Activated naive CD4-positive, alpha-beta T cell treated with anti-CD3 and anti-CD28 coated beads, Interleukin-2, amount 50 U/mL, for 16 hours (primary cell): ENCODE measurements around the gene DEFB118.
"Not testable (repeated sequence)": the region's sequence is repeated elsewhere in the genome, so short reads cannot be mapped to it uniquely, and the experiment has no call there.

ENCODE experiments used
- DNase-seq: peaks from one replicate; pipeline ENCODE4 v3.0.0-alpha.2; 2020

DEFB118 gene, protein sequence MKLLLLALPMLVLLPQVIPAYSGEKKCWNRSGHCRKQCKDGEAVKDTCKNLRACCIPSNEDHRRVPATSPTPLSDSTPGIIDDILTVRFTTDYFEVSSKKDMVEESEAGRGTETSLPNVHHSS

GRCh38 chr20:31368301-31368700, at the start of gene DEFB118:
DEFB118 (plus strand) TSS chr20:31368601; CDS start chr20:31368651, 50 bp downstream.
- no peak for DNase-seq

- DNase-seq = no peak
These were observed 45.9 kb upstream of the DEFB118 start for GRCh38 chr20:31322504-31322903.

DNA sequence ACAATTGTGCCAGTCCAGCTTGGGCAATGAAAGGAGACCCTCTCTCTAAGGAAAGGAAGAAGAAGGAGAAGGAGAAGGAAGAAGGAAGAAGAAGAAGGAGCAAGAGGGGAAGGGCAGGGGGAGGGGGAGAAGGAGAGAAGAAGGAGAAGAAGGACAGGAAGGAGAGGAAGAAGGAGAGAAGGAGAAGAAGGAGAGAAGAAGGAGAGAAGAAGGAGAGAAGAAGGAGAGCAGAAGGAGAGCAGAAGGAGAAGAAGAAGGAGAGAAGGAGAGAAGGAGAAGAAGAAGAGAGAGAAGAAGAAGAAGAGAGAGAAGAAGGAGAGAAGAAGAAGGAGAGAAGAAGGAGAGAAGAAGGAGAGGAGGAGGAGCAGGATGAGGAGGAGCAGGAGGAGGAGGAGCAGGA, 37.5 kb upstream of the DEFB118 start:
- no peak for DNase-seq

- no peak for DNase-seq
These were observed 26.9 kb upstream of the DEFB118 start for GRCh38 chr20:31341470-31341869.

- no peak for DNase-seq
These were observed 12.4 kb upstream of the DEFB118 start for GRCh38 chr20:31355981-31356380.

GRCh38 chr20:31363295-31363694, 5.1 kb upstream of the DEFB118 start:
- no peak for DNase-seq

DNA sequence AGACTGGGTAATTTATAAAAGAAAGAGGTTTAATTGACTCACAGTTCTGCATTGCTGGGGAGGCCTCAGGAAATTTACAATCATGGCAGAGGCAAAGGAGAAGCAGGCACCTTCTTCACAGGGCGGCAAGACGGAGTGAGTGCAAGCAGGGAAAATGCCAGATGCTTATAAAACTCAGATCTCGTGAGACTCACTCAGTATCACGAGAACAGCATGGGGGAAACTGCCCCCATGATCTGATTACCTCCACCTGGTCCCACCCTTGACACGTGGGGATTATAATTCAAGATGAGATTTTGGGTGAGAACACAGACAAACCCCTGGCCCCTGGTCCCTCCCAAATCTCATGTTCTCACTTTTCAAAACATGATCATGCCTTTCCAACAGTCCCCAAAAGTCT, 4.1 kb upstream of the DEFB118 start:
- not testable (repeated sequence) for DNase-seq

DNA sequence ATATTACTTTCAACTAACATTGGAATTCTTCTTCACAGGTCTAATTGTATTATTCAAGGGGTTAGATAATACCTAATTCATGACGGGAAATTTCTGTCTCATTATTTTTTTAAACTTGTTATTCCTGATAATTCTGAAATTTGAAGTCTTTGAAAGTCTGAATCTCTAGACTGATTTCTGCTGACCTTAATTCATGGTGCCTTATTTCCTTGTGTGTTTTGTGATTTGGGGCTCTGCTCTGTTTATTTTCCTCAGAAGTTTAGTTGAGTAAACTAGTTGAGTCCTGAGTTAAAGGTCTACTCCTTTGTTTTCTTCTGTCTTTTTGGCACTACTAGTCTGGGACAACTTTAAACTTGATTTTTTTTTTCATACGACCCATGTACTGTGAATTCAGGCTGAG, 5.9 kb downstream of the DEFB118 start:
- no peak for DNase-seq

DNA sequence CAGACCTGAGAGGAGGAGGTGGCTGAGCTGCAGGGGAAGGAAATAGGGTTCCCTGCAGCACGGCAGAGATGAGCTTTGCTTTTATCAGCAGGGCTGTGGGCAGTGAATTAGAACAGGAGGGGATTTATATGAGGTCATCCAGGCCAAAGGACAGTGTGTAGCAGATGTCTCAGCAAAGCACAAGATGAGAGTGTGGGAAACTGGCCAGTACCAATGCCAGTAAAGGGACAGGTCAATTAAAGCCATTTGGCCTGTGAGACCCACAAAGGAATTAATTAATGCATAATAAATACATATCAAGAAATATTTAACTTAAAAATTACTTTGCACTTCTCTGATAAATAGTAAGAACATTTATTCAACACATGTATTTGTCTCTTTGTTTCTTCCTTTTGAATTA, 22.1 kb downstream of the DEFB118 start, which contains the start of gene DEFB119:
TSS of gene DEFB119 (minus strand) at position 101 of the 400 bp plus-strand sequence. CDS start 107 bp downstream, outside the sequence.
- no peak for DNase-seq

- DNase-seq = no peak
These were observed 24.4 kb downstream of the DEFB118 start for GRCh38 chr20:31392836-31393235.

DNA sequence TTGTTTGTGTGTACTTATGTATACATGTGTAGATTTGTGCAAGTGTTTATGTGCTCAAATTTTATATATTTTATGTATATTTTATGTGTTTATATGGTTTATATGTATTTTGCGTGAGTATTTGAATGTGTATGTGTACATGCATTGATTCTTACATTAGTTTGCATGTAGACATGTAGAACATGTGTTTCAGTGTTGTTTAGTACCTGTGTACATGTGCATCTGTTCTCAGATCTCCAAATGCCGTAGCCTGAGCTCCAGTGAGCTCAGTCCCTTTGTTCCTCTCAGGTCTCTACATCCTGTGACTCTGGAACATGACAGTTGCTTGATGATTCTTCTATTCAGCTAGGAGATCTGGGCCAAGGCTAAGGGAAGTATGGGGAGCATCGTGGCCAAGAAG, 26.5 kb downstream of the DEFB118 start:
- no peak for DNase-seq

GRCh38 chr20:31403886-31404285, 35.5 kb downstream of the DEFB118 start:
- DNase-seq = no peak

DNA sequence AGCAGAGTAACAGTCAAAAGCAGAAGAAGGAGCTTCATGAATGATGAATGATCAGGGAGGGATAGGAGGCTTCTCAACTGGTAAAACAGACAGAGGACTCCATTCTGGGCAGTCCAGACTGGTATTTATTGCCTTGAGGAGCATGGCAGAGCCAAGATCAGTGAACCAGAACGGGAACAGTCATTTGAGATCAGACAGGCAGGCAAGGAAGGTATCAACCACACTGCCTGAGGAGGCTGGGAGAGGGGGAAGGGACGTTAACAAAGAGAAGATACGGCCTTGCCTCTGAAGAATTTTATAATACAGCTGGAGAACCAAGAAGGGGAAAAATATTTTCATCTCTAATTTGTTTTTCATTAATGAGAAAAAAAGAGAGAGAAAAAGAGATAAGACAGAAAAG, 37.7 kb downstream of the DEFB118 start, which contains the start of gene DEFB121:
TSS of gene DEFB121 (minus strand) at position 101 of the 400 bp plus-strand sequence. CDS start at position 38, 63 bp downstream.
- no peak for DNase-seq

DNA sequence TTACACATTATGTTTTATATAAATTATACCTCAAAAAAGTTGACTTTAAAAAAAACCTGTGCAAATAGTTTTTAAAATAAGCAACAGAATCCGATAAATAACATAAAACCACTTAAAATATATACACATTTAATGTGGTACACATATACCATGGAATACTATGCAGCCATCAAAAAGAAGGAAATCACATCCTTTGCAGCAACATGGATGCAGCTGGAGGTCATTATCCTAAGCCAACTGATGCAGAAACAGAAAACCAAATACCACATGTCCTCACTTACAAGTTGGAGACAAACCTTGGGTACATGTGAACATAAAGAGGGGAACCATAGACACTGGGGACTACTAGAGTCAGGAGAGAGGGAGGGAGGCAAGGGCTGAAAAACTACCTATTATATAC, 41.6 kb downstream of the DEFB118 start:
- DNase-seq = no peak

- DNase-seq = no peak
These were observed 46.0 kb downstream of the DEFB118 start for GRCh38 chr20:31414381-31414780.

- DNase-seq = no peak
These were observed 47.3 kb downstream of the DEFB118 start for GRCh38 chr20:31415653-31416052.

- no peak for DNase-seq
These were observed 49.9 kb downstream of the DEFB118 start for GRCh38 chr20:31418307-31418706.
